ENCODE results near the gene PGPEP1.

The PGPEP1 gene

GRCh38 chr19:18392417-18392816, 52.0 kb downstream of the PGPEP1 start:
- Histone ChIP-seq H3K36me3 (ENCODE audit: low read depth) (peaks cover 16% of the 10 kb centered on the region), H3K4me3 (ENCODE audit: severe bottlenecking) (no peak overlapping the region), H3K27ac (ENCODE audit: poor library complexity, severe bottlenecking) (no peak overlapping the region)

GRCh38 chr19:18392926-18393325, 52.5 kb downstream of the PGPEP1 start:
- H3K4me1 ChIP-seq (ENCODE audit: insufficient read depth, poor library complexity, severe bottlenecking) = no peaks in the 10 kb centered on the region
- H3K4me3 ChIP-seq (ENCODE audit: severe bottlenecking) = no peak overlapping the region
- no peaks in the 10 kb centered on the region for H3K27me3 ChIP-seq (ENCODE audit: insufficient read depth, poor library complexity, severe bottlenecking)
- no peak for DNase-seq (ENCODE audit: low spot score)
- no peak overlapping the region for H3K27ac ChIP-seq (ENCODE audit: poor library complexity, severe bottlenecking)
- ATAC-seq (ENCODE audit: low read depth) = no peak
- H3K9me3 ChIP-seq (ENCODE audit: severe bottlenecking) = no peaks in the 10 kb centered on the region
- no peak for TF ChIP-seq CTCF (IDR thresholded peaks at IDR 0.05; ENCODE audit: poor library complexity, severe bottlenecking)
- peaks cover 14% of the 10 kb centered on the region for H3K36me3 ChIP-seq (ENCODE audit: low read depth)

More at GRCh38 chr19:18392417-18392816, 52.0 kb downstream of the PGPEP1 start:
- ATAC-seq (ENCODE audit: low read depth) (no peak), DNase-seq (ENCODE audit: low spot score) (no peak)
- Histone ChIP-seq H3K4me1 (ENCODE audit: insufficient read depth, poor library complexity, severe bottlenecking) (no peaks in the 10 kb centered on the region), H3K27me3 (ENCODE audit: insufficient read depth, poor library complexity, severe bottlenecking) (no peaks in the 10 kb centered on the region), H3K9me3 (ENCODE audit: severe bottlenecking) (no peaks in the 10 kb centered on the region)
- TF ChIP-seq CTCF (IDR thresholded peaks at IDR 0.05; ENCODE audit: poor library complexity, severe bottlenecking) = no peak

GRCh38 chr19:18393836-18394235, 53.4 kb downstream of the PGPEP1 start:
- no peak for DNase-seq (ENCODE audit: low spot score)
- Histone ChIP-seq H3K9me3 (ENCODE audit: severe bottlenecking) (no peaks in the 10 kb centered on the region), H3K4me1 (ENCODE audit: insufficient read depth, poor library complexity, severe bottlenecking) (no peaks in the 10 kb centered on the region), H3K4me3 (ENCODE audit: severe bottlenecking) (no peak overlapping the region), H3K36me3 (ENCODE audit: low read depth) (peaks cover 7% of the 10 kb centered on the region), H3K27ac (ENCODE audit: poor library complexity, severe bottlenecking) (no peak overlapping the region), H3K27me3 (ENCODE audit: insufficient read depth, poor library complexity, severe bottlenecking) (no peaks in the 10 kb centered on the region)
- ATAC-seq (ENCODE audit: low read depth) = no peak
- TF ChIP-seq CTCF (IDR thresholded peaks at IDR 0.05; ENCODE audit: poor library complexity, severe bottlenecking) = no peak

GRCh38 chr19:18396471-18397241, 56.3 kb downstream of the PGPEP1 start:
- no peak for ATAC-seq (ENCODE audit: low read depth)
- no peak overlapping the region for H3K4me3 ChIP-seq (ENCODE audit: severe bottlenecking)
- peaks cover 4% of the 10 kb centered on the region for H3K4me1 ChIP-seq (ENCODE audit: insufficient read depth, poor library complexity, severe bottlenecking)
- H3K36me3 ChIP-seq (ENCODE audit: low read depth) = no peaks in the 10 kb centered on the region
- DNase-seq (ENCODE audit: low spot score) = no peak
- no peaks in the 10 kb centered on the region for H3K9me3 ChIP-seq (ENCODE audit: severe bottlenecking)
- H3K27ac ChIP-seq (ENCODE audit: poor library complexity, severe bottlenecking) = no peak overlapping the region
- no peak for TF ChIP-seq CTCF (IDR thresholded peaks at IDR 0.05; ENCODE audit: poor library complexity, severe bottlenecking)
- H3K27me3 ChIP-seq (ENCODE audit: insufficient read depth, poor library complexity, severe bottlenecking) = no peaks in the 10 kb centered on the region
